HG02852 (cell line): Measurements from ENCODE around the gene COMTD1.

Experiments used
- ATAC-seq: cut with Tn5 transposase; IDR thresholded peaks from one replicate; pipeline ENCODE4 v1.9.1; 2021; ENCODE audit warnings: mild to moderate bottlenecking, moderate library complexity; ENCODE audit not compliant: unreplicated experiment

COMTD1 gene

DNA sequence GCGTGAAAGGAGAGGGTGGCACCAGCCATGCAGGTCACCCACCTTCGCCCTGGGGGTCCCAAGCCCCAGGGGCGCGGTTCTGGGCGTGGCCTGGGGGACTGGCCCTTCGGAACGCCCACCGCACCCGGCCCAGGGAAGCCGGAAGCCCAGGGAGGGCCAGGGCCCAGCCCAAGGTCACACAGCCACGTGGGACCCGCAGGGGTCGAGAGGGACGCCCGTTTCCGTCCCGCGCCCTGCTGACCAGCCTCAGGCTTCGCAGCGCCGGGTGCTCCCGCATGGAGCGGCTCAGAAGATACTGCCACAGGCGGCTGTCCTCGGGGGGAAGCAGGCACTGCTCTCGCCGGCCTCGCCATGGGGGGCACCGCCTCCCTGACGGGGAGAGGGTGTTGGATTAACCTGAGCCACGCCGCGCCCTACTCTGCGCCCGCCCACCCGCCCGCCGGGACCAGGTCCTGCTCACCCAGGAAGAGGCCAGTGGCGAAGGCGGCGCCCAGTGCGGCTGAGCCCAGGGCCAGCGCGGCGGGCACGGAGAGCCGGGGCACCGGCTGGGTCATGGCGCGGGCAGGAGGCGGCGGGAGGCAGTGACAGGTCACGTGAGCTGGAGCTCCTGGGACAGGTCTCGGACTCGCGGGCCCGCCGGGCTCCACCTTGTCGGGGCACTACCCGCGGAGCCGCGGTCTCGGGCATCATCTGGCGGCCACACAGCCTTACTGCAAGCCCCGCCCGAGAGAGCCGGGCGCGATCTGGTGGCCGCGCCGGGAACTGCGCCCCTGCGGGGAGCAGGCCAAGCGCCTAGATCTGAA is at the start of gene COMTD1:
TSS of gene COMTD1 (minus strand) at position 583 of the 803 bp plus-strand sequence. CDS start at position 554, 29 bp downstream.
- ATAC-seq, result peak; percentile 67

DNA sequence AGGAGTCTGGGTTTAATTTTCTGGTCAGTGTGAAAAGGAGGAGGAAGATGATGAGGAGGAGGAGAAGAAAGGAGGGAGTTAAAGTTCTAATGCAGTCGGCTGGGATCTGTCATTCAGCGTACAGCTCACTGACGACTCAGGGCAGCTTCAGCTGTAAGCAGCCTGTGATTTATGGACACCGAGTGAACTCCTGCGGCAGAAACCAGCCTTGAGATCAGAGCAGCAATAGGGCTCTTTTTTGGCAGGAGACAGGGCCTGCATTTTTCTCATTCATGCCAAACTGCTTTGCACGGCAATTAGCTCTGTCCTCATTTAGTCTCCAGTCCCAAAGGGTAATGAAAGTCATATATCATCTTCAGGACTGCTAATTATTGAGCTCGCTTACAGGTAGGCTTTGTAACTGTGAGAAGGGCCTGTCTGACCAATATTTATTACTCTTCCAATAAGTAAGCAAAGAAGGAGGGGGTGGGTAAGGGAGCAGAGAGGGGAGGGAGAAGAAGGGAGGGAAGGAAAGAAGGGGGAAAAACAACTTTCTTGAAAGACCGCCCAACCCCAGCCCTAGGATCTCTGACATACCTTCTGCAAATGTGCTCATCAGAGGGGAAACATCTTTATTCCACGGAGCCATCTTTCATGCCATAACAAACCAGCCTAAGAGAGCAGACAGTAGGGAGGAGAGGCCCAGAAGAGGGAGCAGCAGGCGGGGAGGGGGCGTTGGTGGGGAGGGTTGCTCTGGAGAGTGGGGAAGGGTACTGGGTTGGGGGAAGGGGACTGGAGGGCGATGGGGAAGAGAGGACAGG is 48.1 kb upstream of the COMTD1 start:
- ATAC-seq, result no peak

DNA sequence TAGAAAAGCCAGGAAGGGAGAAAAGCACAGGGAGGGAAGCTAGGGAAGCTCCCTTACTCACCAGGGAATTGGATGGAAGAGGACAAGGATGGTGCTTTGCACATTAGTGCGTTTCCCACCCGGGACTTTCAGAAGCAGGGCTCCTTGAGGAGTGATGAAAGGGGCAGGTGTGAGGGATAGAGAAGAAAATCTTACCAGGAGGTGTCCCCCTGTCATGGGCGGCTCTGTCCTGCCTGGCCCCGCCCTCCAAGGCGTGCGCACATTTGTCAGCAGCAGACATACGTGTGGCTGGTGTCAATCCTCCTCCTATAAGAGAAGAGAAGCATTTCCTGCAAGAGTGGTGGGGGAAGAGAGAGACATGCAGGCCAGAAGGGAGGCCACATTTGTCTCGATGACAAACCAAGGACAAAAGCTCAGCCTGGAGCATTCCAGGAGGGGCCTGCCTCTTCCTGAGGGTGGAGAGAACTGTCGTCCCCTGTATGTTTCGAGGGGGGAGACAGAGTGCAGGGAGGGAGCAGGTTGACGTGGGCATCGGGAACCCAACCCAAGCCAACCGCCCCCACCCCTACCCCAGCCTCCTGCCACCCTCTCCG is 47.4 kb upstream of the COMTD1 start:
- no peak for ATAC-seq

DNA sequence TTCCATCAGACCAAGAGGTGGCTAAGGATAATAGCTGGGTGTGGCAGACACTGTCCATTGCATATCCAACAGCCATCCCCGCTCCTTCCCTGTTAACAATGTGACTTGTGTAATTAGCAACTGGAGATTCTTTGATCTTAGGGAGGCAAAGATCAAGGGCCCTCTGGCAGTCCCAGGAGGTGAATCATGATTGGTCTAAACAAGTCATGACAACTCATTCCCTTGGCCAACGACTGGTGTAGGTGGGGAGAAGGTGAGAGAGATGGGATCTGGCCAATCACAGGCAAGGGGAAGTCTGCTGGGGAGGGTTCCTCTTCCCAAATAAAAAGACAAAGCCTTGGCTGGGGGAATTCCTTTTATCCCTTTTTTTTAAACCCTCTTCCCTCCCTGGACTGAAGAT is 46.2 kb upstream of the COMTD1 start:
- ATAC-seq, result no peak

DNA sequence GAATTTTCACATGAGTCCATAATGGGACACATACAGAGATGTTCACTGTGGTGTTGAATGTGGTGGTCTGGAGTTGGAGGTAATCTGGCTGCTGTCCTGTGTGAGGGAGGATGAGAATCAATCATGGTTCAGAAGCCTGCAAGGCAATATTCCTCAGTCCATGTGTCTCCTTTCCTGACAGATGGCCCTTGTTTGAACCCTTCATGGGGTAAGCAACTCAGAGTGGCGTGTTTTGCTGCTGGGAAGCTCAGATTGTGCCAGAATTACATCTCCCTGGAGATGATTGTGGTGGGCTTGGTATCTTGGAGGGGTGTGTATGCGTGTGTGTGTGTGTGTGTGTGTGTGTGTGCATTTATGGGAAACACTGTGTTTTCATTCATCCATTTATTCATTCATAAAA is 44.5 kb upstream of the COMTD1 start:
- ATAC-seq, result no peak

DNA sequence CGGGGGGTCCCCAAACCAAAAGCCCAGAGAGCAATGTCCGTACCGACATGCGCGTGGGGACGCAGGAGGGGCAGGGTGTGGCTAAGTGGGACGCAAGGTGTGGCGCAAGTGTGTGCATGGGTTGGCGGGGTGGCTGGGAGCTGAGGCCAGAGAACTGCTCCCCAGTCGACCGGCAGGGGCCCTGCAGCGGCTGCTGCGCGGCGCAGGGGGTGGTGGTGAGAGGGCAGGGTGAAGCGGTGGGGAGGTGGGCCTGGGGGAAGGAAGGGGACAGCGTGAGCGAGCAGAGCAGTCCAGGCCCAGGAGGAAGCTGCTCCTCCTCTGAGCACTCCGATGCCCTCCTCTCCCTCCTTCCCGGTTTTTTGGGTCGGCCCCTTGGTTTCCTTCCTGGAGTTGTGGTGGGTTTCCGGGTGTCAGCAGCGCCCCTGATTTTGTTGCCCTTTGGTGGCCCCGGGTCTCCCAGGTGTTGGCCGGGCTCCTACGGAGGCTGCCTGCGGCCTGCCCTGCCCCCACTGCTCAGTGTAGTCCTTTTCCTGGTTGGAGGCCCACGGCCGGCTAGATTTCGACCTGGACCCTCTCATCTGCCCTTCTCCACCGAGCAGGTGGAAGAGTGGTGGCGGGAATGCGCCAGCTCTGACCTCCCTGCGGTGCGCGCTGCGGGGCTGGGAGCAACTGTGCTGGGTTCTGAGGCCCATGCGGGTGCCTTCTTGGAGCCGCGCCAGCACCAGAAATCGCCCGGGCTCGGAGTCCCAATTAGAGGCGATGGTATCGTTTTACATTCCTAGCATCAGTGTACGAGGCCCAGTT is 40.5 kb upstream of the COMTD1 start:
- ATAC-seq, result no peak

DNA sequence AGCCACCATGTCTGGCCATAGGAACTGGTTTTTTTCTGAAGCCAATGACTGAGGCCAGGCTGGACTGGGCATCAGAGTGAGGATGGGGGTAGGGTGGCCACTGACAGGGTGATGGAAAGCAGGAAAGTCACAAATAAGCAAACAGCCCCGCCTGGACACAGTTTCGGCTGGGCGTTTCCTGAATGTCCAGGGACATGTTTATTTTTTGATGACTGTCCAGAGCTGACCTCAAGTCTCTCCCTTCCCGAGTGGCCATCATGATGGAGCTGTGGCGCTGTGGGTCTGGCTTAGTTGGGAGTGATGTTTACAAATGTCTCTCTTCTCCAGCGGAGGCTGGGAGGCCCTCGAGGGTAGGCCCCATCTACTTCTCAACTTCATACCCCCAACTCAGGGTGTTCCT is 37.1 kb upstream of the COMTD1 start:
- no peak for ATAC-seq

DNA sequence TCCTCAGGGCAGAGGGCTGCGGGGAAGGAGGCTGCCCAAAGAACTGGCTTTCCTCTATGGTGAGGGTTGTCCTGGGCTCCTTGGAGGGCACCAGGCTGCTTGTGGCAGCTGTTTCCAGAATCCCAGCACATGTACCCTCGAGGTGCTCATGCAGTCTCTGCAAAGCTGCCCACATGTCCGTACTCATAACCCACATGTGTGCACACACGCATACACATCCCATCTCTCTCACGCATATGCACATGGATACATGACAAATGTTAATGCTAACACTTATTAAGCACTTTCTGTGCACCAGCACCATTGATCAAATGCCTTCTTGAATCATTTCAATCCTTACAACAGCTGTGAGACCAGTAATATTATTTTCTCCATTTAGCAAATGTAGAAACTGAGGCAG is 36.3 kb upstream of the COMTD1 start:
- ATAC-seq, result no peak

DNA sequence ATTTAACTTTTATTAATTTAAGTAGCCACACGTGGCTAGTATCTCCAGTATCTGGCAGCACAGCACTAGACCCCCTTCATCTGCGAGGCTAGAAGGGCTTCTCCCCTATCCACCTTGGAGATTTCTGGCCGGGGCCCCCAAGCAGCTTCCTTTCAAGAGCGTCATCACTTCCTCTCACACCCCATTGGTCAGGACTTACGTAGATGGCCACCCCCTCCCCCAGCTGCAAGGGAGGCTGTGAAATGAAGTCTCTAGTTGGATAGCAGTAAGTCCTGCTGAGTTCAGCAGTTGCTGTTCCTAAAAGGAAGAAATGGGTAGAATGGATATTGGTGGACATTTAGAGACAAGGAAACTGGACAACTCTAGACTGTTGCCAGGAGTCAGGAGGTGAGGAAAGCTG is 33.8 kb upstream of the COMTD1 start:
- no peak for ATAC-seq

DNA sequence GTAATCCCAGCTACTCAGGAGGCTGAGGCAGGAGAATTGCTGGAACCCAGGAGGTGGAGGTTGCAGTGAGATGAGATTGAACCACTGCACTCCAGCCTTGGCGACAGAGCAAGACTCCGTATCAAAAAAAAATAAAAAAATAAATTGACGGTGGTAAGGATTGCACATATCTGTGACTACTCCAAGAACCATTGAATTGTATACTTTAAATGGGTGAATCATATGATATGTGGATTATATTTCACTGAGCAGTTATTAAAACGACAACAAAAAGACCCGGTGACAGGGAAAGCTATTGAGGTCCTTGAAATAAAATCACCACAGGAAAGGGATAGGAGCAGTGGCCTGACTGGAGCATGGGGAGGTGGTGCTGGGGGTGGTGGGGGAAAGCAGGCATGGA is 31.2 kb upstream of the COMTD1 start:
- no peak for ATAC-seq

DNA sequence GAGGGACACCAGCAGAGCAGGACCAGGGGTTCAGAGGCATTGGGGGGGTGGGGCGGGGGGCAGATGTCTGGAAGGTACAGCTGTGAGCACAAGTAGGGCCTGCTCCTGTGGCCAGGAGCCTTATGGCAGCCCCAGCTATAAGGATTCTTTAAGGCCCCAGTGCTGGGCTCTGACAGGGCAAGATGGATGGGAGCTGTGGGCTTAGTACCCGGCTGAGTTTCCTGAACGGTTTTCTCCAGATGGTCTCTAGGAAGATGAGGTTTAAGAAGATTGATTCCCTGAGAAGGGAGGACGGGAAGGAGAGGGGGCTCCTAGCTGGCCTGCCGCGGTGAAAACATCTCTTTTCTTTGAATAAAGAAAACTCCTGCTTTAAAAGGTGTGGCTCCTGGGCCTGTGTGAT is 30.1 kb upstream of the COMTD1 start:
- ATAC-seq, result no peak

DNA sequence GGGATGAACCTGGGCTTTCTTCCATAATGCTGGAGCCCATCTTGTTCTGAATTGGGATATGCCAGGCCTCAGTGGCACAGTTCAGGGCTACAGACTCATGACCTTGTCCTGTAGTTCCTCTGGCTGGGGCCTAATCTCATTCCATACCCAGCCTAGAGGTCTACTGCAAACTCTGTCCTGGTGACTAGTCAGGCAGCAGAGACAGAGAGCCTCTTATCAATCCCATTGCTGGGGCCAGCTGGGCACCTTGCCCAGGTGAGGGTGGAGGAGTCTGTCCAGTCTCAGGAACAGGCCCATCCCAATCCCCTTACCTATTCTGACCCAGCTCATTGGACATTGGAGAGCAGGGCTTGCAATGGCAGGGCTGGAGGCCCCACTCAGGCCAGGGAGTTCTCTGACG is 28.0 kb upstream of the COMTD1 start:
- no peak for ATAC-seq

DNA sequence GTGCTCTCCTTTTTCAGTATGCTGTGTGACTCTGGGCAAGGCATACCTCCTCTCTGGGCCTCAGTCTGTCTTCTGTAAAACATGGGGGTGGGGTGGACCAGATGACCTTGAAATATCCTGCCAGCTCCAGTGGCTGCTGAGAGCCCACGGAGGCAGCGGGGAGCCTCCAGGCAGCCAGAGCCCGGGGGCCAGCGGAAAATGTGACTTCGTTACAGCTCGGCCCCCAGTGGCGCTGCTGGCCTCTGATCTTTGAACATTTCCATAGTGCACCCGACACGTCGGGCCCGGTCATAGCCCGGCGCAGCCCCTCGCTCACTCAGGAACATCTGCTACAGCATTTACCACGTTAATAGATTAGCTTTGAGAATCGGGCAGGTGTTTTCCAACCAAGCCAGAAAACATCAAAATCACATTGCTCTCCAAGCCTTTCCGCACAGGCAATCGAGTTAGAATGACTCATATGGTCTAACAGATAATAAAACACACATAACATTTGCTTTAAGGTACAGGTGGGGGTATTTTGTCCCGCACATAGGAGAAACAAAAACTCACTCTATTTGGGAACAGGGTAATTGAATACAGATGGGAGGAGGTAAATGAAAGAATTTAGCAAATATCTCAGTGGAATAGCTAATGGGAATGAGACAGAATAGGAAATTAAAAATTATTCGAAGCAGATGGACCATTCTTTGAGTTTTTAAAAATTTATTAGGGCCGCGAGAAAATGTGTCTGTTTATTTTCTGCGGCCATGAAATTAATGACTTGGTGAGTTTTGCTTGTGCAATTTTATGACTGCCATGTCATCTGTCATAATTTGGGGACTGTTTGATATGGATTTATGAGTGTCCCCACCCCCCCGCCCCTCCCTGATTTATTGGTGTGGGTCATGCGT is 26.3 kb upstream of the COMTD1 start:
- ATAC-seq, result no peak

DNA sequence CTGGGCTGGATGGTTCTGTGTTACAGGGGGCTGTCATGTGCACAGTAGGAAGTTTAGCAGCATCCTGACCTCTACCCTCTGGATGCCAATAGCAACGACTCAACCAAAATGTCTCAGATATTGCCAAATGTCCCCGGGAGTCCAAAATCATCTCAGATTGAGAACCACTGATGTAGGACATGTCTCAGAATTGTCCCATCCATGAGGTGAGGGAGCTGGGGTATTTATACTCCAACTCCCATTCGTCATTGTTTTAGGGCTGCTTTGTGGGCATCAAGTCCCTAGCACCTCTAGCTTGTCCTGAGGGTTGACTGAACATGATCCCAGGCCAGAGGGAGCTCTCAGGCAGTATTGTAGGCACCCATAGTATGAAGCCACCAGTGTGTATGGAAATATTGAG is 25.2 kb upstream of the COMTD1 start:
- ATAC-seq, result no peak

DNA sequence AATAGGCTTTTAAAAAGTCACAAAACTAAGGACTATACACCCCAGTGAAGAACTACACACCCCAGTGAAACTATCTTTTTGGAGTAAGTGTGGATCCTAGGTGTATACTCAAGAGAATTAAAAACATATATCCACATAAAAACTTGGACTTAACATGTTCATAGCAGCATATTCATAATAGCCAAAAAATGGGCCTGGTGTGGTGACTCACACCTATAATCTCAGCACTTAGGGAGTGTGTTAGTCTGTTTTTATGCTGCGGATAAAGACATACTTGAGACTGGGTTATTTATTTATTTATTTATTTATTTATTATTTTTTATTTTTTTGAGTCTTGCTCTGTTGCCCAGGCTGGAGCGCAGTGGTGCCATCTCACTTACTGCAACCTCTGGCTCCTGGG is 19.0 kb upstream of the COMTD1 start:
- no peak for ATAC-seq

DNA sequence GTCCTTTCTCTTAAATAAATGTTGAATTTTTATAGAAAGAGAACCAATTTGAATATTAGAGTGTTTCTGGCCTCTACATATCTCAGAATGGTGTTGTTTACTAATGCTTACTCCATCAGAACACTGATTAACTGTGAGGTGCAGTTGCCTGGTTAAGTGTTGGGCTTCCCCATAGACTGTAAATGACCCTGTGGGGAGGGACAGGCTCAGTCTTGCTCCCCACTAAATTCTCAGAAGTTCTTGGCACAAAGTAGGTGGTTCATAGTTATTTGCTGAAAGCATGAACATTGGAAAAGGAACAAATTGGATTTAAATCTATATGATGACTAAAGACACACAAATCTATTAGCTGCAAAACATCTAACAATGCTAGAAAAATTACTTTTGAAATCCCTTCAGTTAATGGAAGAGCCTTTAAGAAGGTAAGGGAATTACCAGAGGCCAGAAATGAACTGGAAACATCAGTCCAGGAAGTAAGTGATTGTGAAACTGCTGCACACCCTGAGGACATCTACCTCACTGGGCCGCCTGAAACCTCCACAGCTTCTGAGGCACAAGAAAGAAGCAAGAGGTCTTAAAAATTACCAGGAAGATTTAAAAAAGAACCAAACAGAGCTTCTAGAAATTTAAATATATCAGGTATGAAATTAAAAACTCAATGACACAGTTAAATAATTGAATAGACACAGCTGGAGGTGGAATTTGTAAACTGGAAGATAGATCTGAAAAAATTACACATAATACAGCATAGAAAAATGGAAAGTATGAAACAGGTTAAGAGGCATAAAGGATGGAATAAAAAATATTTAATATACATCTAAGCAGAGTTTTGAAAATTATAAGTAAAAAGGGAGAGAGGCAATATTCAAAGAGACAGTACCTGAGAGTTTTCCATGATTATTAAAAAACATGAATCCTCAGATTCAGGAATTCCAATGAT is 17.8 kb upstream of the COMTD1 start:
- ATAC-seq, result no peak

DNA sequence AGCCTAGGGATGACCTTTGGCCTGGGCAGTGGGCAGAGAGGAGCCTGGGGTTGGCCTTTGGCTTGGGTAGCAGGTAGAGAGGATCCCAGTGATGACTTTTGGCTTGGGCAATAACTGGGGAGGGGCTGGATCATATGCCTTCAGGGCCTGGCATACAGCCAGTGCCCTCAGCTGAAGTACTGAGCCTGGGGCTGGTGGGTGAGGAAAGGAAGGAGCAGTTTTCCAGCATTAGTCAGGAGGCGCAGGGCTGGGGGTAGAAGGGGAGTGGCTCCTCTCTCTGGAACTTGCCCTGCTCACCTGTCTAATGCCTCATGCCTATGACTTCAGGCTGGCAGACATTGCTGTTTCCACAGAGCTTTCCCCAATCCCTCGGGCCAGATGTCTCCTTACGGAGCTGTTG is 15.2 kb upstream of the COMTD1 start:
- no peak for ATAC-seq

DNA sequence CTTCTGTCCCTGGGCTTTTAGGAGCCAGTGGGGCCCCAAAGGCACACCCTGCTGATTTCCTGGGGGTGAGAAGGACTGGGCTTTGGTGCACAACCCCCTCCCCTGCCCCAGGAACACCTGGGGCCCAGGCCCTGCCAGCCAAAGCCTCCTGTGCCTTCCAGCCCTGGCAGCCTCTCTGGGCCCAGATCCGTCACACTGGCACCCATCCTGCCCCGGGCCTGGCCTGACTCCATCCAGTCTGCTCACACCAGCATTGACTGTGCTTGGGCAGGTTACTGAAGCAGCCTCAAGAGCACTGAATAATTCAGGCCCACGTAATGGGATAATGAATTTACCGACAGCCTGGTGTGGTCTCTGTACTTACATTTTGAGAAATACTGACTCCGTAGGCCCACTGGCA is 12.0 kb upstream of the COMTD1 start:
- no peak for ATAC-seq

DNA sequence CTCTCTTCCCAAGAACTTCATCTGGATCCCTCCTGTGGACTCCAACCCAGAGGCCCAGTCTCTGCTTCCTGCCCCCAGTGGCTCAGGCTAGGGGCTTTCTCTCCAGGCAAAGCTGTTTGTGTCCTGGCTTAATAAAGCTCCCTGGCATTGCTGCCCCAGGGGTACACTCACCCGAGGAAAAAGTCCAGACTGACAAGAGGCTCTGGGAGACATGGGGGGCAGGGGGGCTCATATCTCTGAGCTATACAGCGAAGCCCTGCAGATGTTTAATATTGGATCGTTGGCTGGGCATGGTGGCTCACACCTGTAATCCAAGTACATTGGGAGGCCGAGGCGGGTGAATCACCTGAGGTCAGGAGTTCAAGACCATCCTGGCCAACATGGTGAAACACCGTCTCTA is 10.7 kb upstream of the COMTD1 start:
- no peak for ATAC-seq
